ENCODE measurements around the gene MAP2K1.

DNA sequence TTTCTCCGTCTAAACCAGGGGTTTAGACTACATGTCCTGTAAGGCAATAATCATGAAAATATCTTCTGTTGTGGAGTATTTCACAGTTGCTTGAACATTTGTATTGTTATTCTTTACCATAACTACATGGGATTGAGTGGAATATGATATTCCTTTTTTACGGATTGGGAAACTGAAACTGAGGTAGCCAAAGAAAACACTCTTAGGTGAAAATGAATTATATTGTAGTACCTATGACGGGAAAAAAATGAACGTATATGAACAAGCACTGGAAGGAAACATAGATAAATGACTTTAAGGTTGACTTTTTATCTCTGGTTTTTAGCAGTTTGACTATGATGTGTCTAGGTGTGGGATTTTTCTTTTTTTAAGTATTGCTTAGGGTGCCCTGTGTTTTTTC is 35.6 kb downstream of the MAP2K1 start:
- TF ChIP-seq, protein P1, sequence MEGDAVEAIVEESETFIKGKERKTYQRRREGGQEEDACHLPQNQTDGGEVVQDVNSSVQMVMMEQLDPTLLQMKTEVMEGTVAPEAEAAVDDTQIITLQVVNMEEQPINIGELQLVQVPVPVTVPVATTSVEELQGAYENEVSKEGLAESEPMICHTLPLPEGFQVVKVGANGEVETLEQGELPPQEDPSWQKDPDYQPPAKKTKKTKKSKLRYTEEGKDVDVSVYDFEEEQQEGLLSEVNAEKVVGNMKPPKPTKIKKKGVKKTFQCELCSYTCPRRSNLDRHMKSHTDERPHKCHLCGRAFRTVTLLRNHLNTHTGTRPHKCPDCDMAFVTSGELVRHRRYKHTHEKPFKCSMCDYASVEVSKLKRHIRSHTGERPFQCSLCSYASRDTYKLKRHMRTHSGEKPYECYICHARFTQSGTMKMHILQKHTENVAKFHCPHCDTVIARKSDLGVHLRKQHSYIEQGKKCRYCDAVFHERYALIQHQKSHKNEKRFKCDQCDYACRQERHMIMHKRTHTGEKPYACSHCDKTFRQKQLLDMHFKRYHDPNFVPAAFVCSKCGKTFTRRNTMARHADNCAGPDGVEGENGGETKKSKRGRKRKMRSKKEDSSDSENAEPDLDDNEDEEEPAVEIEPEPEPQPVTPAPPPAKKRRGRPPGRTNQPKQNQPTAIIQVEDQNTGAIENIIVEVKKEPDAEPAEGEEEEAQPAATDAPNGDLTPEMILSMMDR (IDR thresholded peaks at IDR 0.05) = no peak
- no peak for TF ChIP-seq POLR2A (IDR thresholded peaks at IDR 0.05)
